ENCODE measurements around the gene RAB37.
A peak's percentile ranks its signal among the peaks of the same experiment; 100 is the strongest.

The RAB37 gene

GRCh38 chr17:74742153-74742515 is 5.1 kb downstream of the RAB37 start:
- ChIA-PET POLR2A (interaction anchor here (1.0 kb wide), 1 partner anchor 131 kb away, joined by 3 read pairs; the partner anchor contains the start of gene FDXR), CTCF (interaction anchor here (0.9 to 2.2 kb wide), 4 partner anchors 34 to 125 kb away, joined by 3 to 13 read pairs (median 3); a partner anchor contains a TSS)
- Histone ChIP-seq H3K9me3 (ENCODE audit: control insufficient read depth, insufficient read depth, low read depth, low read length) (no peaks in the 10 kb centered on the region), H3K4me1 (ENCODE audit: control insufficient read depth, insufficient read depth, low read length) (peaks cover 2% of the 10 kb centered on the region; the same call in 1 of the 2 replicates), H3K36me3 (ENCODE audit: control insufficient read depth in 2 of 2, insufficient read depth in 1 of 2, low read length in 2 of 2) (no peaks in the 10 kb centered on the region), H3K4me3 (ENCODE audit: low read depth, low read length) (no peak overlapping the region), H3K27ac (ENCODE audit: extremely low read depth, low read depth, low read length) (no peak overlapping the region)
- TF ChIP-seq TCF7L2 (IDR thresholded peaks at IDR 0.05; ENCODE audit: borderline replicate concordance, low read depth, low read length) (no peak), ZNF785 (tag by site-specific recombination; IDR thresholded peaks at IDR 0.05) (no peak)

GRCh38 chr17:74742978-74743545 is 6.0 kb downstream of the RAB37 start:
- Histone ChIP-seq H3K36me3 (ENCODE audit: control insufficient read depth in 2 of 2, insufficient read depth in 1 of 2, low read length in 2 of 2) (no peaks in the 10 kb centered on the region), H3K4me1 (ENCODE audit: control insufficient read depth, insufficient read depth, low read length) (no peaks in the 10 kb centered on the region; the same call in 1 of the 2 replicates), H3K27ac (ENCODE audit: extremely low read depth, low read depth, low read length) (no peak overlapping the region), H3K4me3 (ENCODE audit: low read depth, low read length) (no peak overlapping the region), H3K9me3 (ENCODE audit: control insufficient read depth, insufficient read depth, low read depth, low read length) (no peaks in the 10 kb centered on the region)
- POLR2A ChIA-PET = interaction anchor here (0.9 to 1.0 kb wide), 2 partner anchors 11 to 130 kb away, joined by 3 read pairs; partner anchors contain the start of gene FDXR
- TF ChIP-seq GFI1B (tag by site-specific recombination; IDR thresholded peaks at IDR 0.05) (no peak), ZSCAN30 (tag by site-specific recombination; IDR thresholded peaks at IDR 0.05) (no peak), GLI2 (tag by site-specific recombination; IDR thresholded peaks at IDR 0.05; ENCODE audit: borderline replicate concordance, low read depth) (no peak), GLIS2 (tag by site-specific recombination; IDR thresholded peaks at IDR 0.05) (no peak), ZNF670 (tag by site-specific recombination; IDR thresholded peaks at IDR 0.05; ENCODE audit: low read depth) (no peak), ZBTB6 (tag by site-specific recombination; IDR thresholded peaks at IDR 0.05) (no peak), ZFP69B (tag by site-specific recombination; IDR thresholded peaks at IDR 0.05) (no peak), MYNN (tag by site-specific recombination; IDR thresholded peaks at IDR 0.05; ENCODE audit: borderline replicate concordance) (no peak), PBX3 (CRISPR knock-in tag; IDR thresholded peaks at IDR 0.05) (no peak), KLF10 (tag by site-specific recombination; IDR thresholded peaks at IDR 0.05) (no peak), BCL11A (tag by site-specific recombination; IDR thresholded peaks at IDR 0.05; ENCODE audit: low read depth) (no peak), KLF16 (tag by site-specific recombination; IDR thresholded peaks at IDR 0.05) (no peak), KLF1 (tag by site-specific recombination; IDR thresholded peaks at IDR 0.05) (no peak), ZNF792 (tag by site-specific recombination; IDR thresholded peaks at IDR 0.05) (no peak)
- CTCF ChIA-PET = interaction anchor here (1.1 to 2.2 kb wide), 2 partner anchors 48 to 124 kb away, joined by 3 to 13 read pairs; no protein-coding TSS in a partner anchor

GRCh38 chr17:74743755-74744154 is 6.7 kb downstream of the RAB37 start:
- no peak overlapping the region for H3K4me3 ChIP-seq (ENCODE audit: low read depth, low read length)
- no peak overlapping the region for H3K27ac ChIP-seq (ENCODE audit: extremely low read depth, low read depth, low read length)
- no peaks in the 10 kb centered on the region for H3K9me3 ChIP-seq (ENCODE audit: control insufficient read depth, insufficient read depth, low read depth, low read length)
- POLR2A ChIA-PET = no interaction called here
- H3K4me1 ChIP-seq (ENCODE audit: control insufficient read depth, insufficient read depth, low read length) = no peaks in the 10 kb centered on the region; the same call in 1 of the 2 replicates
- CTCF ChIA-PET = interaction anchor here (0.7 to 4.7 kb wide), 12 partner anchors 7 to 124 kb away, joined by 3 to 84 read pairs (median 20); partner anchors contain the start of genes GRIN2C, NAT9 and RAB37
- no peaks in the 10 kb centered on the region for H3K36me3 ChIP-seq (ENCODE audit: control insufficient read depth in 2 of 2, insufficient read depth in 1 of 2, low read length in 2 of 2)
- TF ChIP-seq SP3 (tag by site-specific recombination; IDR thresholded peaks at IDR 0.05) = no peak
- TF ChIP-seq ZBTB17 (tag by site-specific recombination; IDR thresholded peaks at IDR 0.05) = peak; percentile 61; the same call in 1 of the 2 replicates
- no peak for TF ChIP-seq ZNF10 (tag by site-specific recombination; IDR thresholded peaks at IDR 0.05)
- TF ChIP-seq ZNF2 (tag by site-specific recombination; IDR thresholded peaks at IDR 0.05) = no peak
- no peak for TF ChIP-seq ZNF433 (tag by site-specific recombination; IDR thresholded peaks at IDR 0.05; ENCODE audit: low read depth)
- no peak for TF ChIP-seq ZNF114 (tag by site-specific recombination; IDR thresholded peaks at IDR 0.05)
- peak; percentile 88; the same call in 1 of the 2 replicates for TF ChIP-seq ZNF23 (tag by site-specific recombination; IDR thresholded peaks at IDR 0.05; ENCODE audit: borderline replicate concordance)
- TF ChIP-seq ATF2 (tag by site-specific recombination; IDR thresholded peaks at IDR 0.05; ENCODE audit: low read depth) = no peak
- TF ChIP-seq ZFP41 (tag by site-specific recombination; IDR thresholded peaks at IDR 0.05; ENCODE audit: borderline replicate concordance) = no peak

Measured in HEK293 (cell line).